ENCODE data around the gene PRX.

PRX gene

GRCh38 chr19:40449506-40449905 is 36.3 kb upstream of the PRX start:
- Histone ChIP-seq H3K36me3 (ENCODE audit: control insufficient read depth in 2 of 2, insufficient read depth in 2 of 2, low read length in 2 of 2) (peaks cover 11 to 13% of the 10 kb centered on the region in 2 donors), H3K4me1 (ENCODE audit: control insufficient read depth in 2 of 2, insufficient read depth in 2 of 2, low read length in 2 of 2) (peaks cover 0 to 8% of the 10 kb centered on the region in 2 donors), H3K27me3 (ENCODE audit: control insufficient read depth in 2 of 2, insufficient read depth in 2 of 2, low read length in 2 of 2) (no peaks in the 10 kb centered on the region), H3K9ac (ENCODE audit: low read depth in 1 of 2, low read length in 2 of 2) (no peak overlapping the region), H3K4me3 (ENCODE audit: low read length in 2 of 2) (no peak overlapping the region), H3K27ac (ENCODE audit: low read depth in 2 of 2, low read length in 2 of 2) (no peak overlapping the region), H3K9me3 (ENCODE audit: control insufficient read depth in 2 of 2, low read length in 2 of 2) (no peaks in the 10 kb centered on the region)

GRCh38 chr19:40446263-40446784 is 33.1 kb upstream of the PRX start:
- peak overlapping the region; percentile 78 to 97 for H3K27ac ChIP-seq (ENCODE audit: low read depth in 2 of 2, low read length in 2 of 2)
- peaks cover 17 to 19% of the 10 kb centered on the region in 2 donors for H3K36me3 ChIP-seq (ENCODE audit: control insufficient read depth in 2 of 2, insufficient read depth in 2 of 2, low read length in 2 of 2)

GRCh38 chr19:40445780-40446262 is 32.6 kb upstream of the PRX start:
- Histone ChIP-seq H3K27me3 (ENCODE audit: control insufficient read depth in 2 of 2, insufficient read depth in 2 of 2, low read length in 2 of 2) (no peaks in the 10 kb centered on the region), H3K36me3 (ENCODE audit: control insufficient read depth in 2 of 2, insufficient read depth in 2 of 2, low read length in 2 of 2) (peaks cover 19 to 24% of the 10 kb centered on the region in 2 donors), H3K9ac (ENCODE audit: low read depth in 1 of 2, low read length in 2 of 2) (peak overlapping the region; percentile 9 to 98), H3K4me3 (ENCODE audit: low read length in 2 of 2) (peak overlapping the region in 1 of 2 donors; percentile 9), H3K9me3 (ENCODE audit: control insufficient read depth in 2 of 2, low read length in 2 of 2) (no peaks in the 10 kb centered on the region), H3K27ac (ENCODE audit: low read depth in 2 of 2, low read length in 2 of 2) (peak overlapping the region; percentile 78 to 97), H3K4me1 (ENCODE audit: control insufficient read depth in 2 of 2, insufficient read depth in 2 of 2, low read length in 2 of 2) (peaks cover 10 to 22% of the 10 kb centered on the region in 2 donors)

More at GRCh38 chr19:40446263-40446784, 33.1 kb upstream of the PRX start:
- no peak overlapping the region for H3K9ac ChIP-seq (ENCODE audit: low read depth in 1 of 2, low read length in 2 of 2)
- no peak overlapping the region for H3K4me3 ChIP-seq (ENCODE audit: low read length in 2 of 2)
- no peaks in the 10 kb centered on the region for H3K9me3 ChIP-seq (ENCODE audit: control insufficient read depth in 2 of 2, low read length in 2 of 2)
- peaks cover 10 to 22% of the 10 kb centered on the region in 2 donors for H3K4me1 ChIP-seq (ENCODE audit: control insufficient read depth in 2 of 2, insufficient read depth in 2 of 2, low read length in 2 of 2)
- H3K27me3 ChIP-seq (ENCODE audit: control insufficient read depth in 2 of 2, insufficient read depth in 2 of 2, low read length in 2 of 2), result no peaks in the 10 kb centered on the region

- Histone ChIP-seq H3K4me1 (ENCODE audit: control insufficient read depth in 2 of 2, insufficient read depth in 2 of 2, low read length in 2 of 2) (peaks cover 10 to 22% of the 10 kb centered on the region in 2 donors), H3K27me3 (ENCODE audit: control insufficient read depth in 2 of 2, insufficient read depth in 2 of 2, low read length in 2 of 2) (no peaks in the 10 kb centered on the region), H3K9ac (ENCODE audit: low read depth in 1 of 2, low read length in 2 of 2) (peak overlapping the region; percentile 78 to 98), H3K36me3 (ENCODE audit: control insufficient read depth in 2 of 2, insufficient read depth in 2 of 2, low read length in 2 of 2) (peaks cover 27 to 29% of the 10 kb centered on the region in 2 donors), H3K4me3 (ENCODE audit: low read length in 2 of 2) (peak overlapping the region; percentile 81 to 92), H3K27ac (ENCODE audit: low read depth in 2 of 2, low read length in 2 of 2) (peak overlapping the region; percentile 97 to 99), H3K9me3 (ENCODE audit: control insufficient read depth in 2 of 2, low read length in 2 of 2) (no peaks in the 10 kb centered on the region)
Observed at GRCh38 chr19:40444825-40445312, 31.7 kb upstream of the PRX start.

- Histone ChIP-seq H3K9me3 (ENCODE audit: control insufficient read depth in 2 of 2, low read length in 2 of 2) (no peaks in the 10 kb centered on the region), H3K27ac (ENCODE audit: low read depth in 2 of 2, low read length in 2 of 2) (peak within 1 kb of the TSS; percentile 97 to 99), H3K27me3 (ENCODE audit: control insufficient read depth in 2 of 2, insufficient read depth in 2 of 2, low read length in 2 of 2) (no peaks in the 10 kb centered on the region), H3K9ac (ENCODE audit: low read depth in 1 of 2, low read length in 2 of 2) (peak within 1 kb of the TSS; percentile 98 to 100), H3K36me3 (ENCODE audit: control insufficient read depth in 2 of 2, insufficient read depth in 2 of 2, low read length in 2 of 2) (peaks cover 24 to 29% of the 10 kb centered on the region in 2 donors), H3K4me1 (ENCODE audit: control insufficient read depth in 2 of 2, insufficient read depth in 2 of 2, low read length in 2 of 2) (peaks cover 10 to 22% of the 10 kb centered on the region in 2 donors), H3K4me3 (ENCODE audit: low read length in 2 of 2) (peak within 1 kb of the TSS; percentile 89 to 92)
Observed at GRCh38 chr19:40444000-40444824, 31.0 kb upstream of the PRX start, which contains the start of gene SERTAD3. TSS of gene SERTAD3 (minus strand) at chr19:40444335. CDS start at chr19:40442080, 2,255 bp downstream.

- peak overlapping the region; percentile 97 to 99 for H3K27ac ChIP-seq (ENCODE audit: low read depth in 2 of 2, low read length in 2 of 2)
- H3K9ac ChIP-seq (ENCODE audit: low read depth in 1 of 2, low read length in 2 of 2), result peak overlapping the region; percentile 98 to 100
- H3K36me3 ChIP-seq (ENCODE audit: control insufficient read depth in 2 of 2, insufficient read depth in 2 of 2, low read length in 2 of 2), result peaks cover 23 to 26% of the 10 kb centered on the region in 2 donors
- H3K9me3 ChIP-seq (ENCODE audit: control insufficient read depth in 2 of 2, low read length in 2 of 2), result no peaks in the 10 kb centered on the region
- no peaks in the 10 kb centered on the region for H3K27me3 ChIP-seq (ENCODE audit: control insufficient read depth in 2 of 2, insufficient read depth in 2 of 2, low read length in 2 of 2)
- peak overlapping the region; percentile 89 to 92 for H3K4me3 ChIP-seq (ENCODE audit: low read length in 2 of 2)
- peaks cover 10 to 22% of the 10 kb centered on the region in 2 donors for H3K4me1 ChIP-seq (ENCODE audit: control insufficient read depth in 2 of 2, insufficient read depth in 2 of 2, low read length in 2 of 2)
Observed at GRCh38 chr19:40443131-40443999, 30.2 kb upstream of the PRX start.

- peak overlapping the region; percentile 77 to 97 for H3K27ac ChIP-seq (ENCODE audit: low read depth in 2 of 2, low read length in 2 of 2)
- no peaks in the 10 kb centered on the region for H3K27me3 ChIP-seq (ENCODE audit: control insufficient read depth in 2 of 2, insufficient read depth in 2 of 2, low read length in 2 of 2)
- H3K4me1 ChIP-seq (ENCODE audit: control insufficient read depth in 2 of 2, insufficient read depth in 2 of 2, low read length in 2 of 2), result peaks cover 10 to 22% of the 10 kb centered on the region in 2 donors
- H3K9ac ChIP-seq (ENCODE audit: low read depth in 1 of 2, low read length in 2 of 2), result peak overlapping the region; percentile 68 to 76
- H3K4me3 ChIP-seq (ENCODE audit: low read length in 2 of 2), result peak overlapping the region; percentile 59 to 82
- H3K36me3 ChIP-seq (ENCODE audit: control insufficient read depth in 2 of 2, insufficient read depth in 2 of 2, low read length in 2 of 2), result peaks cover 17 to 18% of the 10 kb centered on the region in 2 donors
- no peaks in the 10 kb centered on the region for H3K9me3 ChIP-seq (ENCODE audit: control insufficient read depth in 2 of 2, low read length in 2 of 2)
Observed at GRCh38 chr19:40442328-40443130, 29.4 kb upstream of the PRX start.

- H3K9ac ChIP-seq (ENCODE audit: low read depth in 1 of 2, low read length in 2 of 2), result no peak overlapping the region
Observed at GRCh38 chr19:40441719-40442253, 28.6 kb upstream of the PRX start.

GRCh38 chr19:40438284-40438683 is 25.1 kb upstream of the PRX start:
- H3K27me3 ChIP-seq (ENCODE audit: control insufficient read depth in 2 of 2, insufficient read depth in 2 of 2, low read length in 2 of 2), result no peaks in the 10 kb centered on the region

More at GRCh38 chr19:40441719-40442253, 28.6 kb upstream of the PRX start:
- Histone ChIP-seq H3K9me3 (ENCODE audit: control insufficient read depth in 2 of 2, low read length in 2 of 2) (no peaks in the 10 kb centered on the region), H3K27ac (ENCODE audit: low read depth in 2 of 2, low read length in 2 of 2) (no peak overlapping the region), H3K27me3 (ENCODE audit: control insufficient read depth in 2 of 2, insufficient read depth in 2 of 2, low read length in 2 of 2) (no peaks in the 10 kb centered on the region), H3K4me3 (ENCODE audit: low read length in 2 of 2) (peak overlapping the region in 1 of 2 donors; percentile 59), H3K4me1 (ENCODE audit: control insufficient read depth in 2 of 2, insufficient read depth in 2 of 2, low read length in 2 of 2) (peaks cover 10 to 22% of the 10 kb centered on the region in 2 donors), H3K36me3 (ENCODE audit: control insufficient read depth in 2 of 2, insufficient read depth in 2 of 2, low read length in 2 of 2) (peaks cover 17 to 18% of the 10 kb centered on the region in 2 donors)

More at GRCh38 chr19:40438284-40438683, 25.1 kb upstream of the PRX start:
- Histone ChIP-seq H3K9ac (ENCODE audit: low read depth in 1 of 2, low read length in 2 of 2) (no peak overlapping the region), H3K36me3 (ENCODE audit: control insufficient read depth in 2 of 2, insufficient read depth in 2 of 2, low read length in 2 of 2) (peaks cover 17 to 18% of the 10 kb centered on the region in 2 donors), H3K4me1 (ENCODE audit: control insufficient read depth in 2 of 2, insufficient read depth in 2 of 2, low read length in 2 of 2) (peaks cover 13 to 22% of the 10 kb centered on the region in 2 donors), H3K9me3 (ENCODE audit: control insufficient read depth in 2 of 2, low read length in 2 of 2) (no peaks in the 10 kb centered on the region), H3K4me3 (ENCODE audit: low read length in 2 of 2) (no peak overlapping the region), H3K27ac (ENCODE audit: low read depth in 2 of 2, low read length in 2 of 2) (no peak overlapping the region)

Measured in mucosa of rectum (tissue), 2 donors.